Prostate gland (tissue), 2 donors: ENCODE data around the gene DUSP1. TPM values are rescaled to one million over a fixed set of nuclear protein-coding genes. Genes with fewer than 3 reads are reported as not detected.

ENCODE experiments used
- DNase-seq: peaks from one replicate; pipeline ENCODE4 v3.0.0-alpha.2; 2019; ENCODE audit warnings: low spot score
- H3K27ac ChIP-seq, 2 donors: fragments of 200-600 bp; sonication (generic); 2 replicates each; pipeline ENCODE4 v1.5.1; 2017 to 2019
- H3K27me3 ChIP-seq: fragments of 200-600 bp; sonication (generic); replicated peaks from 2 replicates; pipeline ENCODE4 v1.5.1; 2019; ENCODE audit not compliant: insufficient read depth
- H3K36me3 ChIP-seq, 2 donors: fragments of 200-600 bp; sonication (generic); 1 replicate in 1 of 2; 2 replicates in 1 of 2; pipeline versions ENCODE4 v1.5.1 to v1.8.1; 2017 to 2019
- H3K4me1 ChIP-seq: fragments of 200-600 bp; sonication (generic); replicated peaks from 2 replicates; pipeline ENCODE4 v1.5.1; 2019
- H3K4me3 ChIP-seq, 2 donors: fragments of 200-600 bp; sonication (generic); 2 replicates each; pipeline ENCODE4 v1.5.1; 2017 to 2019
- H3K9me3 ChIP-seq: fragments of 200-600 bp; sonication (generic); 2 replicates; pipeline ENCODE4 v1.5.1; 2017
- POLR2A ChIP-seq: fragments of 450-650 bp; IDR thresholded peaks from one replicate; pipeline ENCODE4 v1.6.1; 2016; ENCODE audit warnings: antibody characterized with exemption, mild to moderate bottlenecking
- POLR2AphosphoS5 ChIP-seq: sonication (generic); formaldehyde crosslinking; IDR thresholded peaks from one replicate; pipeline ENCODE4 v1.6.1; 2017; ENCODE audit warnings: antibody characterized with exemption
- WGBS: methylation state at CpG from one replicate; pipeline ENCODE4 v1.1.5; 2018; 5-methylcytosine and 5-hydroxymethylcytosine counted together
- intact Hi-C: fragments of 100-400 bp; cut with DNase I; formaldehyde crosslinking; loops from one replicate; pipeline ENCODE4 v1.14.2; 2022
- total RNA-seq, 2 donors: library from RNA; depleted of rRNA; stranded (reverse); fragments of >200 nt; gene quantifications; one replicate each; pipeline ENCODE4 v1.1.0, GENCODE V29; 2016
- TF ChIP-seq, protein P1 (sequence below), 4 experiments: fragments of 200-600 bp in 2 of 4; fragments of 450-650 bp in 2 of 4; sonication (generic) in 2 of 4; IDR thresholded peaks; 1 replicate in 3 of 4; 2 replicates in 1 of 4; pipeline ENCODE4 v1.5.1; 2016 to 2019; ENCODE audit warnings: antibody characterized with exemption in 4 of 4, mild to moderate bottlenecking in 2 of 4, moderate library complexity in 2 of 4

DUSP1 gene
- total RNA-seq, 2 donors from 2014 or later, result 559 to 659 TPM

DNA sequence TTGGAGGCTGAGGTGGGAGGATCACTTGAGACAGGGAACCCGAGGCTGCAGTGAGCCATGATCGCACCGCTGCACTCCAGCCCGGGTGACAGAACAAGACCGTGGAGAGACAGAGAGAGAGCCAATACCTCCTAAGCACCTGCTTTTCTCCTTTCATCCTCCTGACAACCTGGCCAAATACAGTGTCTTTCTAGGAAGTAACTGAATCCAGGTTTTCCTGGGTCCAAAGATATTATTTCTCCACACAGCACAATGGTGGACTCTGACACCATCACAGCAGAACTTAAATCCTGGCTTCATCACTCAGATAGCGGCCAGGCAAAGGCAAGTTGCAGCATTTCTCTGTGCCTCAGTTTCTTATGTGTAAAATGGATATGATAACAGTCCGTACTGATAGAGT is 21.9 kb downstream of the DUSP1 start:
- H3K4me3 ChIP-seq, result no peak overlapping the region
- no peaks in the 10 kb centered on the region for H3K4me1 ChIP-seq
- WGBS, result 95% methylated on average over 7 of the region's 7 CpGs
- TF ChIP-seq, protein P1, sequence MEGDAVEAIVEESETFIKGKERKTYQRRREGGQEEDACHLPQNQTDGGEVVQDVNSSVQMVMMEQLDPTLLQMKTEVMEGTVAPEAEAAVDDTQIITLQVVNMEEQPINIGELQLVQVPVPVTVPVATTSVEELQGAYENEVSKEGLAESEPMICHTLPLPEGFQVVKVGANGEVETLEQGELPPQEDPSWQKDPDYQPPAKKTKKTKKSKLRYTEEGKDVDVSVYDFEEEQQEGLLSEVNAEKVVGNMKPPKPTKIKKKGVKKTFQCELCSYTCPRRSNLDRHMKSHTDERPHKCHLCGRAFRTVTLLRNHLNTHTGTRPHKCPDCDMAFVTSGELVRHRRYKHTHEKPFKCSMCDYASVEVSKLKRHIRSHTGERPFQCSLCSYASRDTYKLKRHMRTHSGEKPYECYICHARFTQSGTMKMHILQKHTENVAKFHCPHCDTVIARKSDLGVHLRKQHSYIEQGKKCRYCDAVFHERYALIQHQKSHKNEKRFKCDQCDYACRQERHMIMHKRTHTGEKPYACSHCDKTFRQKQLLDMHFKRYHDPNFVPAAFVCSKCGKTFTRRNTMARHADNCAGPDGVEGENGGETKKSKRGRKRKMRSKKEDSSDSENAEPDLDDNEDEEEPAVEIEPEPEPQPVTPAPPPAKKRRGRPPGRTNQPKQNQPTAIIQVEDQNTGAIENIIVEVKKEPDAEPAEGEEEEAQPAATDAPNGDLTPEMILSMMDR (IDR thresholded peaks at IDR 0.05), result no peak
- TF ChIP-seq POLR2A, result no peak
- TF ChIP-seq POLR2AphosphoS5, result no peak
- intact Hi-C loops, result no loop called here
- no peaks in the 10 kb centered on the region for H3K36me3 ChIP-seq
- no peak for DNase-seq
- H3K27me3 ChIP-seq, result no peaks in the 10 kb centered on the region
- H3K9me3 ChIP-seq, result no peaks in the 10 kb centered on the region
- H3K27ac ChIP-seq, result peak overlapping the region in 1 of 2 donors; percentile 18

- H3K4me1 ChIP-seq, result no peaks in the 10 kb centered on the region
- no peaks in the 10 kb centered on the region for H3K9me3 ChIP-seq
- no peaks in the 10 kb centered on the region for H3K36me3 ChIP-seq
- H3K4me3 ChIP-seq, result no peak overlapping the region
- no peak for TF ChIP-seq POLR2A
- TF ChIP-seq POLR2AphosphoS5, result peak; percentile 53
- no peak for DNase-seq
- H3K27me3 ChIP-seq, result no peaks in the 10 kb centered on the region
- intact Hi-C loops, result no loop called here
- no peak overlapping the region for H3K27ac ChIP-seq
- WGBS, result 31% methylated on average over 36 of the region's 36 CpGs
Measured at GRCh38 chr5:172748341-172748843, 22.6 kb downstream of the DUSP1 start.

- no peaks in the 10 kb centered on the region for H3K4me1 ChIP-seq
- no peak overlapping the region for H3K27ac ChIP-seq
- no peaks in the 10 kb centered on the region for H3K27me3 ChIP-seq
- no peak for TF ChIP-seq POLR2AphosphoS5
- H3K4me3 ChIP-seq, result no peak overlapping the region
- 63% methylated on average over 3 of the region's 3 CpGs for WGBS
- DNase-seq, result no peak
- no peaks in the 10 kb centered on the region for H3K36me3 ChIP-seq
- intact Hi-C loops, result loop anchor here (1.0 kb wide), 1 partner anchor 18 kb away; no protein-coding TSS in a partner anchor
- no peaks in the 10 kb centered on the region for H3K9me3 ChIP-seq
Measured at GRCh38 chr5:172747471-172747870, 23.5 kb downstream of the DUSP1 start.

- 89% methylated on average over 3 of the region's 3 CpGs for WGBS
- no peak for DNase-seq
- no peaks in the 10 kb centered on the region for H3K4me1 ChIP-seq
Measured at GRCh38 chr5:172746725-172747124, 24.3 kb downstream of the DUSP1 start.

GRCh38 chr5:172745838-172746237 is 25.2 kb downstream of the DUSP1 start:
- Histone ChIP-seq H3K27ac (no peak overlapping the region), H3K4me3 (no peak overlapping the region), H3K36me3 (no peaks in the 10 kb centered on the region), H3K4me1 (no peaks in the 10 kb centered on the region), H3K27me3 (no peaks in the 10 kb centered on the region), H3K9me3 (no peaks in the 10 kb centered on the region)
- 72% methylated on average over 3 of the region's 3 CpGs for WGBS
- TF ChIP-seq, protein P1 (IDR thresholded peaks at IDR 0.05), result no peak
- TF ChIP-seq POLR2A (no peak), POLR2AphosphoS5 (no peak)
- no peak for DNase-seq
- intact Hi-C loops, result no loop called here

More at GRCh38 chr5:172746725-172747124, 24.3 kb downstream of the DUSP1 start:
- Histone ChIP-seq H3K9me3 (no peaks in the 10 kb centered on the region), H3K36me3 (no peaks in the 10 kb centered on the region), H3K27ac (no peak overlapping the region), H3K4me3 (no peak overlapping the region), H3K27me3 (no peaks in the 10 kb centered on the region)
- intact Hi-C loops, result loop anchor here (1.0 kb wide), 1 partner anchor 17 kb away; no protein-coding TSS in a partner anchor
- TF ChIP-seq POLR2AphosphoS5, result no peak
- no peak for TF ChIP-seq POLR2A
- TF ChIP-seq, protein P1 (IDR thresholded peaks at IDR 0.05), result no peak

DNA sequence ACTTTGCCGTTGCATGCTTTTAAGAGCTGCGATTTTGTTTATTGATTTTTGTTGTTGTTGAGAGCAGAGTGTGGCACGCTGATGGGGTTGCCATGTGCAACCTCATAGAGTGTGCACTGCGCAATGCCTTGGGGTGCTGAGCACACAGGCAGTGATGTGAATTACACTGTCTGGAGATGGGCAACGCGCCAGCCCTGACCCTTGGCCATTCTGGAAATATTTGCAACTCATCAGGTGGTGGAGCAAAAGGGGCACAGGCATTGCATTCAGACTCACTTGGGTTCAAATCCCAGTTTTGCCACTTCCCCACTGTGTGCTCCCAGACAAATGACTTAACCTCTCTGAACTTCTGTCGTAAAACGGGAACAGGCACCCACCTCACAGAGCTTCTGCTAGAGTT is 25.6 kb downstream of the DUSP1 start:
- TF ChIP-seq, protein P1 (IDR thresholded peaks at IDR 0.05), result no peak
- no peak for TF ChIP-seq POLR2A
- no peak for TF ChIP-seq POLR2AphosphoS5
- Histone ChIP-seq H3K27ac (no peak overlapping the region), H3K27me3 (no peaks in the 10 kb centered on the region), H3K9me3 (no peaks in the 10 kb centered on the region), H3K4me1 (no peaks in the 10 kb centered on the region), H3K4me3 (no peak overlapping the region), H3K36me3 (no peaks in the 10 kb centered on the region)
- WGBS, result 88% methylated on average over 8 of the region's 8 CpGs
- intact Hi-C loops, result no loop called here
- no peak for DNase-seq
